K562 (cell line): ENCODE results near the gene HGD. TPM values are rescaled to one million over a fixed set of nuclear protein-coding genes. Genes with fewer than 3 reads are reported as not detected.

Experiments
- ADNP ChIP-seq: fragments of 200-800 bp; sonication (Bioruptor generic); IDR thresholded peaks from 2 replicates; pipeline ENCODE4 v1.6.1; 2016; ENCODE audit warnings: missing genetic modification characterization, missing compliant biosample characterization
- ARHGAP35 ChIP-seq: fragments of 450-650 bp; IDR thresholded peaks from 2 replicates; pipeline ENCODE4 v1.6.1; 2018; ENCODE audit not compliant: partially characterized antibody
- BCOR ChIP-seq: fragments of 450-650 bp; IDR thresholded peaks from 2 replicates; pipeline ENCODE4 v1.6.1; 2016
- CREB1 ChIP-seq, 2 experiments: sonication (generic) in 1 of 2; formaldehyde crosslinking in 1 of 2; IDR thresholded peaks; 2 replicates each; pipeline versions ENCODE4 v1.6.1 to v1.8.0; 2012 to 2022; ENCODE audit warnings: inconsistent platforms in 1 of 2, mild to moderate bottlenecking in 1 of 2, missing genetic modification reagents in 1 of 2, moderate library complexity in 1 of 2
- GTF2B ChIP-seq: IDR thresholded peaks from 2 replicates; pipeline ENCODE4 v1.6.1; 2011; ENCODE audit not compliant: insufficient read length; ENCODE audit errors: extremely low read depth
- HDAC2 ChIP-seq: fragments of 450-650 bp; IDR thresholded peaks from 2 replicates; pipeline ENCODE4 v1.6.1; 2016; ENCODE audit warnings: mild to moderate bottlenecking
- HMBOX1 ChIP-seq: sonication (generic); IDR thresholded peaks from 2 replicates; pipeline ENCODE4 v1.6.1; 2016
- KDM1A ChIP-seq, 2 experiments: fragments of 450-650 bp; IDR thresholded peaks; 2 replicates each; pipeline ENCODE4 v1.6.1; 2016; ENCODE audit warnings: mild to moderate bottlenecking in 2 of 2
- KHSRP ChIP-seq: fragments of 450-650 bp; IDR thresholded peaks from 2 replicates; pipeline ENCODE4 v1.6.1; 2017
- MLLT1 ChIP-seq, 2 experiments: fragments of 450-650 bp; IDR thresholded peaks; 2 replicates each; pipeline ENCODE4 v1.6.1; 2016
- PBX2 ChIP-seq, 2 experiments: IDR thresholded peaks in 1 of 2; conservative IDR thresholded peaks in 1 of 2; 2 replicates each; pipeline ENCODE4 v1.6.1; 2016; ENCODE audit warnings: low read depth in 2 of 2, mild to moderate bottlenecking in 1 of 2, missing compliant biosample characterization in 1 of 2, missing genetic modification characterization in 1 of 2, moderate library complexity in 1 of 2
- PHB2 ChIP-seq: fragments of 450-650 bp; IDR thresholded peaks from 2 replicates; pipeline ENCODE4 v1.6.1; 2017; ENCODE audit warnings: low read depth
- PKNOX1 ChIP-seq: fragments of 450-650 bp; IDR thresholded peaks from 2 replicates; pipeline ENCODE4 v1.6.1; 2016
- RBM25 ChIP-seq: fragments of 200-400 bp; formaldehyde crosslinking; IDR thresholded peaks from 2 replicates; pipeline ENCODE4 v1.6.1; 2018; ENCODE audit warnings: low read length, low read depth, moderate library complexity; ENCODE audit not compliant: severe bottlenecking
- ZFP36 ChIP-seq: fragments of 150-350 bp; IDR thresholded peaks from 2 replicates; pipeline ENCODE4 v1.6.1; 2018; ENCODE audit warnings: low read length, low read depth; ENCODE audit not compliant: partially characterized antibody
- polyA plus RNA-seq, 8 experiments: library from polyadenylated mRNA; depleted of rRNA in 4 of 8; stranded (reverse) in 5 of 8; unstranded in 3 of 8; fragments of >200 nt; fragmentation: Nextera tagmentation in 2 of 8; fragmentation: Illumina TruSeq in 1 of 8; extraction: Ambion mirVana in 2 of 8; extraction: Trizol in 1 of 8; gene quantifications; 2 replicates each; pipeline versions ENCODE4 v1.2.1 to v1.2.3, GENCODE V29; 2011 to 2014; ENCODE audit warnings: inconsistent platforms in 1 of 8, missing spikeins in 1 of 8
- total RNA-seq, 7 experiments: library from RNA; depleted of rRNA in 6 of 7; stranded (reverse); fragments of >200 nt in 6 of 7; fragmentation: Illumina TruSeq in 2 of 7; extraction: Trizol in 2 of 7; gene quantifications; 2 replicates each; pipeline versions ENCODE4 v1.2.1 to v1.2.3, GENCODE V29; 2011 to 2021; ENCODE audit warnings: low replicate concordance in 1 of 7

Gene HGD
- total and polyA plus RNA-seq, 9 of the 15 experiments (the other 6 are each of a cell fraction or from before 2014, with no cell fraction given) = 0.08 to 0.25 (median 0.17) TPM; not detected in 4

GRCh38 chr3:120595788-120596115, 86.3 kb downstream of the HGD start (continued):
- TF ChIP-seq ZFP36 (peak; percentile 88), HDAC2 (peak; percentile 64; the same call in 1 of the 2 replicates), RBM25 (peak; percentile 75), PBX2 (CRISPR knock-in tag; IDR thresholded peaks at IDR 0.05; ENCODE audit: low read depth) (no peak), PBX2 (tag; conservative IDR thresholded peaks at IDR 0.05; ENCODE audit: low read depth) (peak; percentile 59), CREB1 (IDR thresholded peaks at IDR 0.05) (no peak), CREB1 (CRISPR knock-in tag; IDR thresholded peaks at IDR 0.05) (peak; percentile 21; the same call in 1 of the 2 replicates), MLLT1 (IDR thresholded peaks at IDR 0.05) (no peak), GTF2B (no peak), ADNP (tag) (peak; percentile 67; the same call in 1 of the 2 replicates), PHB2 (no peak), KDM1A (IDR thresholded peaks at IDR 0.05) (peak; percentile 34 to 63; a peak in 2 of 4 replicates), PKNOX1 (peak; percentile 70), BCOR (peak; percentile 93), ARHGAP35 (no peak), KHSRP (no peak), HMBOX1 (peak; percentile 43; the same call in 1 of the 2 replicates)
